CD4-positive, alpha-beta T cell treated with Interleukin-10 for 1 hour (primary cell): ENCODE results near the gene PREX1.

ENCODE experiments used
- DNase-seq: peaks from one replicate; pipeline ENCODE4 v3.0.0-alpha.2; 2020

PREX1 gene

DNA sequence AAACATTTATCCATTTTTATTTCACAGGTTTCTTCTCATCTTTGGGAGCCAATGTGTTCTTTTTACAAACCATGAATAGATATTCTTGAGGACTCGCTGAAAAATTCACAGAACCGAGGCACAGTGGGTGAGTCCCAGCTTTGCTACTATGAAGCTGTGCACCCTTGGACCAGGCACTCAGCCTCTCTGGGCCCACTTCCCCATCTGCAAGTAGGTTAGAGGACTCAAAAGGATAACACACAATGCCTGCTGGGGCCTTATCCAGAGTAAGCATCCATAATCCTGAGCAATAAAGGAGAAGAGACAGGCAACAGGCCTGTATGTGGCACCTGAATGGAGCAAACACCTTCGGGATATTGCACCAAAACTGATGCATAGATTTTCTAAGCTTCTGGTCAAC is 153.3 kb downstream of the PREX1 start:
- DNase-seq = no peak

DNA sequence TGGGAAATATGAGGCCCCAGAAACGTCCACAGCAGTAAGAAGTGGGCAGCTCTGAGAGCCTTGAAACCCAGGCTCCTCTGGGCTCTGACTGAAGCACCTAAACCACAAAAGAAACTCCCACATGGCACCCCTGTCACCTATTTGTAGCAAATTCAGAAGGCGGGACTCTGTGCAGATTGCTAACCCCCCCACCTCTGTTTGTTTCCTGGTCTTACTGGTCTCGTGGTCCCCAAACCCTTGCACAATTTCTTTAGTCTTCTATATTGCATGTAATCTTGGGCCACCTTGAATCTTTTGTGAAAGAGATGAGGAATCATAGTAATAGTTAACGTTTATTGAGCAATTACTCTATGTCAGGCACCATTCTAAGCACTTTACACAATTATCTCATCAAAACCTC is 154.3 kb downstream of the PREX1 start:
- DNase-seq = no peak

DNA sequence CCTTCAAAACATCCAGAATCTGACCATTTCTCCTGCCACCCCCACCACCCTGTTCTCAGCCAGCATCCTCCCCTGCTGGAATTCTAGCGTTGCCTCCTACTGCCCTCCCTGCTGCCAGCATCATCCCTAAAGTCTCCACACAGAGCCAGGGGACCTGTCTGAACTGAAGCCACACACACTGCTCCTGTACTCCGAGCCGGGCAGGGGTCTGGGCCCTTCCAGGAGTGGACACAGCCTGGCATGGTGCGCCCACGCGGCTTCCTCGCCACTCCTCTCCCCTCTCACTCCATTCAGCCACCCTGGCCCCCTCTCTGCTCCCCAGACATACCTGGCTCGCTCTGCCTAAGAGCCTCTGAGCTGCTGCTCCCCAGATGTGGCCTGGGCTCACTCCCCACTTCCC is 155.5 kb downstream of the PREX1 start:
- DNase-seq = no peak

DNA sequence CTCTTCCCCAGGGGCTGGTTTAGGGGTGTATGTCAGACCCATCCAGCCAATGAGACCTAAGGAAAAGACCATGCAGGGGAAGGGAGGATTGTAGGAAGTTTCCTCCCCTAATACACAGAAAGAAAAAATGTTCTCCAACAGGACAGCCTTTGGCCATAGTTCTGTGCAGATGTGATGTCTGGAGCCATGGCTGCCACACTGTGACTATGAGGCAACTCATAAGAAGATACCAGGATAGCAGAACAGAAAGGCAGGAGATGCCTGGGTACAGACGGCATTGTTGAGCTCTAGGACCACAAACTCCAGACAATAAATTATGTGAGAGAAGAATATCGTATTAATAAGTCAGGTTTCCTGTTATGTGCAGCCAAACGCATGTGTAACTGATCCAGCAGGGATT is 156.7 kb downstream of the PREX1 start:
- DNase-seq = no peak

DNA sequence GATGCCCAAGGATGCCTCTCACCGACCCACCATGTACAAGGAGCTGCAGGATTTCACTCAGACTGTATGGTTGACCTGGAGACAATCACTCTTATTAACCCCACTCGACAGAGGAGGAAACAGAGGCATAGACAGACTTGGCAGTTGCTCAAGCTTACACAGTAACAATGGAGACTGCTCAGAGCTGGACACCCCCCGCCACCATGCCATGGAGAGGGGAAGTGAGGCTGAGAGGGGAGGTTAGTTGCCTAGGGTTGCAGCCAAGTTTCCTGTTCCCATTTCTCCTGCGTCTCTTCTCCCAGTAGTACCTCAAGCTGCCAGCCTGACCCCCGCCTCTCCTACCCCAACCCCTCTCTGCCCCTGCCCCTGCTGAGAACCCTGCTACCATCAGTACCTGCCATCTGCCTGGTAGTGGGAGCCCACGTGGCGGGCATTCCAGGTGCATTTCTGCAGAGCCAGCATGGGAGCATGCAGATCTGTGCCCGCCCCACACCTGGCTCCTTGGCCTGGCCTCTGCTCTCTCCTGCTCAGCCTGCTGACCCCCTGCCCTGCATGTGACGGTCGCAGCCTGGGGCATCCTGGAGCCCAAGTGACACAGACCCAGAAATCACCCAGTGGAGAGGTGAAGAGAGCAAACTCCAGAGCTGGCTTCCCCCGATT is 157.7 kb downstream of the PREX1 start:
- no peak for DNase-seq

DNA sequence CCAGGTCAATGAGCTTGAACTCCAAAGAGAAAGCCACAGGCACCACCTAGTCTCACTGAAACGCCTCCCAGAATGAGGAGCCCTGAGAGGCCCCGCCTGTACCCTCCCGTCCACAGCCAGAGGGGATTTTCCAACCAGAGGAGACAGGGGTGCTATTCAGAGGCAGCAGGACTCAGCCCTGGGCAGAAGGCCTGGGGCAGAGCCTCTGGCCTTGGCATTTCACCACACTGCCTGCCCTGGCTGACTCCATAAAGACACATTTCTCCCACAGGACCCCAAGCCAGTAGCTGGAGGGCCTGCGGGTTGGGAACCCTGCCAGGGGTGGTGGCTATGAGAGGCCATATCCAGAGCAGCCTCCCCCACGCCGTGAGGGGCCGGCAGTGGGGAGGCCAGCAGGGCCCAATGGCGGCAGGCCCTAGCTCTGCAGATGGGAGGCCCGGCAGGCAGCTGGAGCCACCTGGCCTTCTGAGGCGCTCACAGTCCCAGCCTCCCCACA is 159.3 kb downstream of the PREX1 start:
- DNase-seq = no peak

DNA sequence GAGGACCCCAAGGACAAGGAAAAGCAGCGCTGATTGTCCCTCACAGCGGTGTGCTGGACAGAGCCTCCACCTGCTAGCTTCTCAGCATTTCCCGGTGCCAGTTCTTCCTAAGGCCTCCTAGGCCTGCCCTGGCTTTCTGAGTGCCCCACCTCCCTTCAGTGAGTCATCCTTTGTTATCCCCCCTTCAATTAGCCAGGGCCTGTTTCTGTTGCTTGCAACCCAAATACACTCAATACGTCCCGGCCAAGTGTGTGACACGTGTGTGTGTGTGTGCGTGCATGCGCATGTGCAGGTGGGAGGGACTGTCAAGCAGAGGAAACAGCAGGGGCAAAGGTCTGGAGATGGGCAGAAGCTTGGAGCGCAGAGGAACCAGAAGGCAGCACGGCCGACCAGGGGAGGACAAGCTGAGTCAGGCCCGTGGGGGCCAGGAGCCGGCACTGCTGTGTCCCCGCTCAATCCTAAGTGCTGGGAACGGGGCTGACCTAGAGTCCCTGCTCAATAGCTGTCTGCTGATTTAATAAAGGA is 159.8 kb downstream of the PREX1 start:
- DNase-seq = no peak

DNA sequence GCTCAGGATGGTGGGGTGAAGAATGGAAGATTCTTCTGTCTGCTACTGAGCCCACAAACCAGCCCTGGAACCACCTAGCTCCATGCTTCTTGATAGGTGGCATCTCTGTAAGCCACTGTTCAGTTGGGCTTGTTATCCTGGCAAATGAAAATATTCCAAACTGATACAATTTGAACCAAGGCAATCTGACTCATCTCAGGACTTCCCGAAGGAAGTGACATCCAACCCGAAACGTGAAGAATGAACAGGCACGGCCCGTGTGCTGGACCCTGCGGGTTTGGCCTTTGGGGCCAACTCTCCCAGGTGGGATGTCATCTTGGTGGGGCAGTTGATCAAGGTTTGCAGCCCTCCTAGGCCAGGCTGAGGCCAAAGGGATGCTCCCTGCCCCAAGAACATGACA is 160.3 kb downstream of the PREX1 start:
- no peak for DNase-seq

DNA sequence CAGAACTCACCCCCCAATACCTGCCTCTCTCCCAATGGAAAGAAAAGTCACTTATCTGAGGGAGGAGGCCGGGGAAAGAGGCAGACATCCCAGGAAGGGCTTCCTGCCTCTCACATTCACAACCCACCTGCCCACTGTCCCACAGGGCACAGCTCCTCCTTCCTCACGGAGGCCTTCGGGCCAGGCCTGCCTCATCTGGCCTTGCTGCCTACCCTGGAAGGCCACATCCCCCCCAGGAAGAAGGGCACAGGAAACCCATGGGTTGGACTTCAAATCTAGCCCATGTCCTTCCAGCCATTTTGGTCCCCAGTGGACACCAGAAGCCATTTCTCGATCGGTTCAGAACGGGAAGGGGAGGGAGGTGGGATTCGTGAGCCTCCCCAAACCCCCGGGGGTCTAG is 162.0 kb downstream of the PREX1 start:
- DNase-seq = no peak

DNA sequence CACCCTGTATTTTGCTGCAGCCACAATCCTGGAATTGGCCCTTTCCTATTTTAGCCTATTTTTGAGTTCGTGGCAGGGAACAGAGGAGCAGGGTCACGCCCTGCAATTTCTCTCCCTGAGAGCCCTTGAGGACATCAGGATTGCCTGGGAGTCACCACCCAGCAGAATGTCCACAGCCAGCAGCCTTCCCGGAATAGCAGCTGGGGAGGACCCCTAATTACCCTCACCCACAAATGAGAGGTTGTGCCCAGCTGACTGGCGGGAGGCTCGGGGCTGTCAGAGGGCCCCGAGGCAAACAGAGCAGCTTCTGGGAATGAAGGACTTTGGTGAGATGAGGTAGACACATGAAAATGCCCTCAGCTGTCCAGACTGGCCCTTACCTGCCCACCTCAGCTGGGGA is 165.1 kb downstream of the PREX1 start:
- DNase-seq = no peak

DNA sequence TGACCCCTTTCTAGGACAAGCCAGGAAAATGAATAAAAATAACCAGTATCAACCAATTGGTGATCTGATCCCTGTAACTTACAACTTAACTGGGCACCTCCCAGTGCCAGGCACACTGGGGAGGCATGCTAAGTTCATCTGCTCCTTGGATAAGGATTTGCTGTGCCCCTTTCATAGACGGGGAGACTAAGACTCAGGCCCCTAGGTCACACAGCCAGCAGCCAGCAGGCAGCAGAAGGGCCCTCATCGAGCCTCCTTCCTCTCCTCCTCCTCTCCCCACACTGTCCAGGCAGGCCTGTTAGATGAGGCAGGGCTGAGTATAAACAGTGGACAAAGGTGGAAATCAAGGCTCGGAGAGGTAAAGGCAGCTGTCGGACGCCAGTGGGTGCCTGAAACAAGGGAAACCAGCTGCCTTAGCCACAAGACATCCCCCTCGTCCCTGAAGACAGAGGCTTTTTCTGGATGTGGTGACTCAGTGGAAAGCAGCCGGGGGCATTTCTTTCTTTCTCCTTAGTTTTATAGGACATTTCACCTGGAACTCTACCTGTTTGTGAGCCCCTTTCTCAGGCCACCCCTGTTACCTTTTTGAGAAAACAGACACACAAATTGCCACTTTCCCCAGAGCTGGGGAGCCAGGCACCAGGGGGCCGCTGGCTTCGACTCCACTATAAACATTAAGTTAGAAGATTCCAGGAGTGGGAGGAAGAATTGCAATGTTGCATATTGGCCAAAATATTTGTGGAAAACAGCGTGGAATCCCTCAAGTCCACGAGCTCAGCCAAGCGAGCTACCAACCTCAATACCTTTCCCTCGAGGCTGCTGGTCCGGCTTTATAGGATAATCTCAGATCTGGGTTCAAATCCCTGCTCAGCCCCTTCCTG is 166.0 kb downstream of the PREX1 start:
- no peak for DNase-seq

DNA sequence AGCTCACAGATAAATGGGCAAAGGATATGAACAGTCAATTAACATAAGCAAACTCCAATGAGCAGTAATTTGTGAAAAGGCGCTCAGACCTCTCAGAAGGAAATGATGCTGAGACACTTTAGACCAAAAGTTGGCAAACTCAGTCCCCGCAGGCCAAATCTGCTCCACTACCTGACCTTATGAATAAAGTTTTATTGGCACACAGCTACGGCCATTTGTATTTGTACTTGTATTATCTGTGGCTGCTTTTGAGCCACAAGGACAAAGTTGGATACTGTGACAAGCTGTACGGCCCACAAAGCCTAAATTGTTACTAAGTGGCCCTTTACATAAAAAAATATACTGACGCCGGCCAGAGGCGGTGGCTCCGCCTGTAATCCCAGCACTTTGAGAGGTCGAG is 167.0 kb downstream of the PREX1 start:
- DNase-seq = no peak

DNA sequence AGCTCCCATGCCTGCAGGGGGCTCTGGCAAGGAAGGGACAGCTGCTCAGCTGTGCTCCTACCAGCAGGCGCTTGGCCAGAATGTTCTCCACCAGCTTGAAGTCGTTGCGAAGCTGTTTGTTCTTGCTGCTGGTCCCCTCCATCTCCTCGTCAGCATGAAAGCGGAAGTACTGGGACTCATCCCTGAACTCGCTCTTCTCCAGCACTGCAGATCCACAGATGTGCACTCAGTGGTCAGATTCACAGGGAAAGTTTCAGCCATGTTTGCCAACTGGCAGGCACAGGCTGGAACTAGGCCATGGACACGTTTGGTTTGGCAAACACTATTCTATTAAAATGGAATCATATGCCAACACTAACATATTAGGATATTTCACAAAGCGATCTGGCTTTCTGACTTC is 167.9 kb downstream of the PREX1 start:
- no peak for DNase-seq

DNA sequence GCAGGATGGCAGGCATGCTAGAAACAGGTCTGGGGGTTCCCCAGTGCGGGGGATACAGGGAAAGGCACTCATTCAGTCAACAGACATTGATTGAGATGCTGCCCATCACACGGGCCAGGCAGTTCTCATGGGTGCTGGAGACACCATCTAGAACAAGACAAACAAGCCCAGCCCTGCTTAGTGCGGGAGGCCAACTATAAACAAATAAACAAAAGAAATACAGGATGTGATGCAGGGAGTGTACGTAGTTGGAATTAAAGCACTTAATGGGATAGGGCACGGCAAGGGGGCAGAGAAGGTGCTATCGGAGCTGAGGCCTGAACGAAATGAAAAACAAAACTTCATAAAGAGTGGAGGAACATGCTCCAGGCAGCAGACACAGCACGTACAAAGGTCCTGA is 169.3 kb downstream of the PREX1 start:
- DNase-seq = no peak

DNA sequence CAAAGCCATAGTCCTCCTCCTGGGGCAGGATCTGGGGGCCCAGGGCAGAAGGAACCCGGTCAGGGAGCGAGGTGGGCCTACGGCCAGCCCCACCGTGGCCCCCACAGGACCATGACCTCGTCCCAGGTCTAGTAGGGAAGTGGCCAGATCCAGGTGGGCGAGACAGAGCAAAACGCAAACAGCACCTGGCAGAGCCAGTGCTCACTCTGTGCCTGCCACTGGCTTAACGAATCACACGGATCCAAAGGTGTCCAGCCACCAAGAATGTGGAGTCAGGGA is 169.7 kb downstream of the PREX1 start:
- no peak for DNase-seq

DNA sequence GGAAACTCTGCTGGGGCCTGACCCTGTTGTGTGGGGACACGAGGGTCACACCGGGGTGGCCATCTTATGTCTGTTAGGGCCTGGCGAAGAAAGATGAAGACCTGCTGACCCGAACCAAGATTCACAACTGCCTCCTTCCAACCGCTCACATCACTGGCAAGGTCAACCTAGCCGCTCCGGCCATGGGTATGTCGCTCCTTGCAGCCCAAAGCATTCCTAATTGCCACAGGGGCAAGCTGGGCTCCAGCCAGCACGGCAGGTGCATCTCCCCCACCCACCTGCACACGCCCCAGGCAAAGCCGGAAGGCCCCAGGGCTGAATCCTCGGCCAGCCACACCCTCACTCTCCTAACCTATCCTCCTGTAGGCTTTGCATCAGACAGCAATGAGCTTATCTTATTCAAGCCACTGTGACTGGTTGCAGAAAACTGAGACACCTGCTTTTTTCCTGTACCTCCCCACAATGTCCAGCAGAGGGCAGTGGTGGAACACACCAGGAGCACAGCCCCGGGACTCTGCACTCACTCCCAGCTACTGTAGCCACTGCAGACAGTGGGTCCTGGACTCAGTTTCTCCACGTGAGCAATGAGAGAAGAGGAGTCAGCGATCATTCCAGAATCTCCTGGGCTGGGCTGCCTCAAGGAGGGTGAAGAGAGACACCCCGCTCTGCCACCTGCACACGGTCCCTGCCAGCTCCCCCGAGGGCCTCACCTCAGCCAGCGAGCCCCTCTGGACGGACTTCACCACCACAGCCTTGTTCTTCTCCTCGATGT is 170.2 kb downstream of the PREX1 start:
- DNase-seq = peak; percentile 77

DNA sequence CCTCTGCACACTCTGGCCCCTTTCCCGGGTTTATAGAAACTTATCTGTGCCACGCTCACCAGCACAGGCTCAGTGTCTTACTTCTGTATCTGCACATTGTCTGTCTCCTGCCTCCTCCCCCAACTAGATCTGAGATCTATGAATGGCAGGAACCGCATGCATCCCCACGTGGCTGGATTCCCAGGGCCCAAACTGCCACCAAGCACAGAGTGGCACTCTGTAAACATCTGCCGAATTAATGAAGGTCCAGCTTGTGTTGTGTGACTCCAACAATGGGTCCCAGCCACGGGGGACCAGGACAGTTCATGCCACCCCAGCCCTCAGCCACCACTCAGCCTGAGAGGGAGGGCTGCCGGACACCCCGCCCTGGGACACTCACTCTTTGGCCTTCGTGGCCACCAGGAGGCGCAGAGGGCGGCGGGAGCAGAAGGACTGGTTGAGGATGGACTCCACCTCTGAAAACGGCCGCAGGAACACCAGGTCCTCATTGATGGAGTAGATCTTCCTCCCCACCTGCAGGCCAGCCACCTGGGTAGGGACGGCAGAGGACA is 171.1 kb downstream of the PREX1 start:
- no peak for DNase-seq

DNA sequence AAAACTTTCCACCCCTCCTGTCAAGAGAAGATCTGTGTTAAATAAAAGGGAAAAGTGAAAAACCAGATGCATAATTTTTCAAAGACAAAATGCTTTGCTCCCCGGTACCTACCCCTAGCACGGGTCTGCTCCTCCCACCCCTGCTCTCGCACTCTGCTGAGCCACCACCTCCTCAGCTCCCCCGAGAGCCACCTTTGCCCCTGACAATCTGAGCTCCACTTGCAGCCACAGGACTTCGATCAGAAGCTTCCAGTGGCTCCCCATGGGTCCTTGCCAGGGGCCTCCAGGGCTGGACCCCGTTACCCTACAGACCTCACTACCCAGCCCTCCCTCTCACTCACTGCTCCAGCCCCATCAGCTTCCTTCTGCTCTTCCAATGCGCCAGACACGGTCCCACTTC is 171.7 kb downstream of the PREX1 start:
- DNase-seq = no peak

DNA sequence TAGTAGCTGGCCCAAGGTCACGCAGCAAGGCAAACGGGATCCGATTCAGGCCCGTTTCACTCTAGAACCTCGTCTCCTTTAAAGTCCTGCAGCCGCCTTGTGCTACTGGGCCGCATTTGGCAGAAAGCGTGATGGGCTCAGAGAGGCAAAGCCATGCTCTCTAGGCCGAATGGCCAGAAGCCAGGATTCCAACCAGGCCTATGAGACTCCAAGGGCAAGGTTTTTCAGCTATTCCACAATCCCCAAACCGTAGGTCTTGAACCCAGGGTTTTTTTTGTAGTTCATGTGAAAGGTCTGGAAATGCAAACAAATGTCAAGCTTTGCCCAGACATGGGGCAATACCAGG is 174.1 kb downstream of the PREX1 start:
- no peak for DNase-seq

DNA sequence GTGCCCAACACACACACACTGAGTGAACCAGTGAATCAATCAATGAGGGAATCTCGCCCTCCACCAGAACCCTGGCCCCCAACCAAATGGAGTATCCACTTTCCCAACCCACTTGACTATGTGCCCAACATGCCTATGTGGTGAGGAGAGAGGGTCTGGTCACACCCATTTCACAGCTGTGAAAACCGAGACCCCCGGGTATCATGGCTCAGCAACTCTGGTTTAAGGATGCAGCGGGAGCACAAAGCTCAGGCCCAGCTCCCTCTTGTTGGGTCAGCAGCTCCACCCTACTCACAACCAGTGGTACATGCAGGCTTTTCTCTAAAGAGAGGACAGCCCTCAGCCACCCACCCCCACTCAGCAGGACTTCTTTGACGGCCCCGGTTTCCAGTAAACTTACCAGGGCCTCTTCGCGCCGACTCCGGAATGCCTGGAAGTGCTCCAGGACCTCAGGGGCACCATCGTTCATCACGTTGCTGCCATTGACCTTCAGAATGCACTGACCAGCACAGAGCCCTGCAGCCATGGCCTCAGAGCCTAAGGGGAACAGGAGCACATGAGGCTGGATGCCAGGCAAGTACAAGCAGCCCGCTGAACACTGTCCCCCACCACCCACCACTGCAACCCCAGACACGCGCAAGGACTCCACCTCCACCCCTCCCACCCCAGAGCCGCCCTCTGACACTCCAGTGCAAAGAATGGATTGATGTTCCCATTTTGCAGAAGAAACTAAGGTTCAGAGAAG is 174.7 kb downstream of the PREX1 start:
- no peak for DNase-seq

DNA sequence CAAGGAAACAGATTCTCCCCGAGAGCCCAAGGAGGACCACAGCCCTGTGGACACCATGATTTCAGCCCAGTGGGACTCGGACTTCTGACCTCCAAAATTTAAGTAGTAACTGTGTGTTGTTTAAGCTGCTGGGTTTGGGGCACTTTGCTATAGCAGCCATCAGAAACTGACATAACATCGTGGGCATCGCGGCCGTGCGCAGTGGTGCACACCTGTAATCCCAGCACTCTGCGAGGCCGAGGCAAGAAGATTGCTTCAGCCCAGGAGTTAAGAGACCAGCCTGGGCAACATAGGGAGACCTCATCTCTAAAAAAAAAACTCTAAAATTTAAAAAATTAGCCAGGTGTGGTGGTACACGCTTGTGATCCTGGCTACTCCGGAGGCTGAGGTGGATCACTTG is 175.8 kb downstream of the PREX1 start:
- DNase-seq = no peak

DNA sequence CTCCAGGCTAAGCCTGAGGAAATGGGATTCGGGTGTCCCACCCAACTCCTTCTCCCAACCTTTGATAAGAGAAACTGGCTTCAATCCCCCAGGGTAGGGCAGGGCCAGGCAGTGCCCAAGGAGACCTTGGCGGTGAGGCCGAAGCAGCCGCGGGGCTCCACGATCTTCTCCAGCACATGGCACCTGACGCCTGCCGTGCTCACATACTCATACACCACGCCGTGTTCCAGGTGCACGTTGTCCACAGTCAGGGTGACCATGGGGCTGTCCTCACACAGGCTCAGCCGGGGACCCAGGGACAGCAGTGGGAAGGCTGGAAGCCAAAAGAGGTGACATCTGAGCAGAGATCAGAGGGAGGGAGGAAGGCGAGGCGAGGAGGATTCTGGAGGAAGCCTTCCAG is 176.5 kb downstream of the PREX1 start:
- DNase-seq = no peak

DNA sequence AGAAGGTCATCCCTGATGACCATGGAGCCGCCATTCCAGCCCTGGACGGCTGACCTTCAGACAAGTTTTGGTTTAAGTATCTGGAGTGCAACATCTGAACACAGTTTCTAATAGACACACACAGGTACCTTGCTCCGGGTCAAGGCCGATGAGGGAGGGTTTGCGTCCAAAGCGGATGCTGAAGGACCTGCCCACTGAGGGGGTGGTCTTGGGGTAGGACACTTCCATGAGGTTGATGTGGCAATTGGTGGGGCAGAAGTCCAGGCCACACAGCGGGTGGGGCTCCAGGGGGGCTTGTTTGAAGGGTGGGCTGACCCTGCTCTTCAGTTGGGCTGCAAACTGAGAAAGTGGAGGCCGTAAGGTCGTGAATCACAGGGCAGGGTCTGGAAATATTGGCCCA is 177.9 kb downstream of the PREX1 start:
- DNase-seq = no peak
